Tibial nerve (tissue), 4 donors: ENCODE results near the gene PHKB.
"Not testable (repeated sequence)": the region's sequence is repeated elsewhere in the genome, so short reads cannot be mapped to it uniquely, and the experiment has no call there.

Experiments used
- CTCF ChIP-seq, 5 experiments: fragments of 200-600 bp in 3 of 5; fragments of 450-650 bp in 2 of 5; sonication (generic) in 3 of 5; IDR thresholded peaks; one replicate each; pipeline ENCODE4 v1.5.1; 2016 to 2019; ENCODE audit warnings: antibody characterized with exemption in 5 of 5, mild to moderate bottlenecking in 3 of 5, moderate library complexity in 2 of 5
- EP300 ChIP-seq, 2 donors: sonication (generic); formaldehyde crosslinking; IDR thresholded peaks; one replicate each; pipeline ENCODE4 v1.6.1; 2017; ENCODE audit warnings: antibody characterized with exemption in 2 of 2, mild to moderate bottlenecking in 1 of 2
- POLR2A ChIP-seq, 2 donors: fragments of 450-650 bp; IDR thresholded peaks; one replicate each; pipeline ENCODE4 v1.6.1; 2017; ENCODE audit warnings: antibody characterized with exemption in 2 of 2, mild to moderate bottlenecking in 2 of 2, moderate library complexity in 2 of 2

DNA sequence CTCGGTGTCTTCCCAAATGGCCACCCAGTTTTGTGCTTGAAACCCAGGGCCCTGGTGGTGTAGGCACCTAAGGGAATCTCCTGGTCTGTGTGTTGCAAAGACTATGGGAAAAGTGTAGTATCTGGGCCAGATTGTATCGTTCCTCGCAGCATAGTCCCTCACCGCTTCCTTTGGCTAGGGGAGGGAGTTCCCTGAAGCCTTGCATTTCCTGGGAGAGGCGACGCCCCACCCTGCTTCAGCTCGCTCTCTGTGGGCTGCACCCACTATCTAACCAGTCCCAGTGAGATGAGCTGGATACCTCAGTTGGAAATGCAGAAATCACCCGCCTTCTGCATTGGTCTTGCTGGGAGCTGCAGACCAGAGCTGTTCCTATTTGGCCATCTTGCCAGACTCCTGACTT is 93.5 kb downstream of the PHKB start:
- not testable (repeated sequence) for TF ChIP-seq EP300, CTCF, POLR2A (IDR thresholded peaks at IDR 0.05)
